Osteoblast (primary cell): Measurements from ENCODE around the gene GREB1. TPM values are rescaled to one million over a fixed set of nuclear protein-coding genes. Genes with fewer than 3 reads are reported as not detected.

Source experiments
- DNase-seq: peaks from one replicate; pipeline ENCODE4 v3.0.0; 2011; ENCODE audit warnings: low spot score, mixed read lengths; ENCODE audit not compliant: insufficient read length; ENCODE audit errors: missing footprints
- H2AFZ ChIP-seq: 2 replicates; pipeline ENCODE4 v1.6.0; 2011; ENCODE audit warnings: mild to moderate bottlenecking, low read length
- H3K27ac ChIP-seq: 2 replicates; pipeline ENCODE4 v1.5.1; 2011; ENCODE audit warnings: mild to moderate bottlenecking, low read depth, low read length, moderate library complexity
- H3K27me3 ChIP-seq: 2 replicates; pipeline ENCODE4 v1.6.0; 2012; ENCODE audit warnings: mild to moderate bottlenecking, control low read depth, inconsistent platforms, low read length, moderate library complexity; ENCODE audit not compliant: insufficient read depth
- H3K36me3 ChIP-seq: 2 replicates; pipeline ENCODE4 v1.5.1; 2011; ENCODE audit warnings: mild to moderate bottlenecking, low read length, control low read depth, moderate library complexity; ENCODE audit not compliant: insufficient read depth
- H3K4me1 ChIP-seq: 2 replicates; pipeline ENCODE4 v1.5.1; 2011; ENCODE audit warnings: mild to moderate bottlenecking, low read length, control low read depth, moderate library complexity; ENCODE audit not compliant: insufficient read depth
- H3K4me2 ChIP-seq: 2 replicates; pipeline ENCODE4 v1.6.0; 2011; ENCODE audit warnings: mild to moderate bottlenecking, low read length; ENCODE audit not compliant: insufficient read depth
- H3K4me3 ChIP-seq: fragments of 200-600 bp; sonication (generic); 3 replicates; pipeline ENCODE4 v1.5.1; 2012; ENCODE audit warnings: mild to moderate bottlenecking, low read length, inconsistent platforms; ENCODE audit not compliant: insufficient read depth
- H3K79me2 ChIP-seq: 2 replicates; pipeline ENCODE4 v1.6.0; 2012; ENCODE audit warnings: mild to moderate bottlenecking, low read length, control low read depth, inconsistent platforms; ENCODE audit not compliant: insufficient read depth
- H3K9me3 ChIP-seq: 2 replicates; pipeline ENCODE4 v1.5.1; 2011; ENCODE audit warnings: low read depth, low read length, control low read depth
- H4K20me1 ChIP-seq: 2 replicates; pipeline ENCODE4 v1.6.0; 2012; ENCODE audit warnings: mild to moderate bottlenecking, low read length, control low read depth; ENCODE audit not compliant: insufficient read depth
- CTCF ChIP-seq: IDR thresholded peaks from 2 replicates; pipeline ENCODE4 v1.5.1; 2011; ENCODE audit warnings: mild to moderate bottlenecking, low read depth, low read length, moderate library complexity; ENCODE audit errors: extremely low read depth
- total RNA-seq: library from RNA; depleted of rRNA; stranded (reverse); fragments of >200 nt; gene quantifications from 2 replicates; pipeline ENCODE4 v1.2.3, GENCODE V29; 2012

Gene GREB1
- total RNA-seq, 1 donor = 1.1 TPM

- H3K79me2 ChIP-seq = no peaks in the 10 kb centered on the region
- H2AFZ ChIP-seq = no peak overlapping the region
- H3K36me3 ChIP-seq = no peaks in the 10 kb centered on the region
- no peaks in the 10 kb centered on the region for H3K4me1 ChIP-seq
- H4K20me1 ChIP-seq = no peaks in the 10 kb centered on the region
- no peaks in the 10 kb centered on the region for H3K9me3 ChIP-seq
- no peak overlapping the region for H3K4me2 ChIP-seq
- H3K4me3 ChIP-seq = no peak overlapping the region
- no peak for TF ChIP-seq CTCF
- no peak for DNase-seq
- peaks cover 9% of the 10 kb centered on the region for H3K27me3 ChIP-seq
- no peak overlapping the region for H3K27ac ChIP-seq
These were observed 14.2 kb downstream of the GREB1 start for GRCh38 chr2:11547912-11548497.

GRCh38 chr2:11550302-11550701, 16.5 kb downstream of the GREB1 start:
- H3K79me2 ChIP-seq = no peaks in the 10 kb centered on the region
- no peak overlapping the region for H3K4me3 ChIP-seq
- DNase-seq = no peak
- H4K20me1 ChIP-seq = no peaks in the 10 kb centered on the region
- H3K36me3 ChIP-seq = no peaks in the 10 kb centered on the region
- no peak overlapping the region for H2AFZ ChIP-seq
- H3K4me1 ChIP-seq = no peaks in the 10 kb centered on the region
- H3K4me2 ChIP-seq = no peak overlapping the region
- peaks cover 24% of the 10 kb centered on the region for H3K27me3 ChIP-seq
- no peak overlapping the region for H3K27ac ChIP-seq
- no peak for TF ChIP-seq CTCF
- H3K9me3 ChIP-seq = no peaks in the 10 kb centered on the region

- Histone ChIP-seq H3K4me3 (no peak overlapping the region), H3K36me3 (no peaks in the 10 kb centered on the region), H3K9me3 (no peaks in the 10 kb centered on the region), H2AFZ (no peak overlapping the region), H3K79me2 (no peaks in the 10 kb centered on the region), H3K27me3 (peaks cover 29% of the 10 kb centered on the region), H4K20me1 (no peaks in the 10 kb centered on the region), H3K27ac (no peak overlapping the region), H3K4me2 (no peak overlapping the region), H3K4me1 (no peaks in the 10 kb centered on the region)
- no peak for DNase-seq
- no peak for TF ChIP-seq CTCF
These were observed 17.2 kb downstream of the GREB1 start for GRCh38 chr2:11550901-11551568.

DNA sequence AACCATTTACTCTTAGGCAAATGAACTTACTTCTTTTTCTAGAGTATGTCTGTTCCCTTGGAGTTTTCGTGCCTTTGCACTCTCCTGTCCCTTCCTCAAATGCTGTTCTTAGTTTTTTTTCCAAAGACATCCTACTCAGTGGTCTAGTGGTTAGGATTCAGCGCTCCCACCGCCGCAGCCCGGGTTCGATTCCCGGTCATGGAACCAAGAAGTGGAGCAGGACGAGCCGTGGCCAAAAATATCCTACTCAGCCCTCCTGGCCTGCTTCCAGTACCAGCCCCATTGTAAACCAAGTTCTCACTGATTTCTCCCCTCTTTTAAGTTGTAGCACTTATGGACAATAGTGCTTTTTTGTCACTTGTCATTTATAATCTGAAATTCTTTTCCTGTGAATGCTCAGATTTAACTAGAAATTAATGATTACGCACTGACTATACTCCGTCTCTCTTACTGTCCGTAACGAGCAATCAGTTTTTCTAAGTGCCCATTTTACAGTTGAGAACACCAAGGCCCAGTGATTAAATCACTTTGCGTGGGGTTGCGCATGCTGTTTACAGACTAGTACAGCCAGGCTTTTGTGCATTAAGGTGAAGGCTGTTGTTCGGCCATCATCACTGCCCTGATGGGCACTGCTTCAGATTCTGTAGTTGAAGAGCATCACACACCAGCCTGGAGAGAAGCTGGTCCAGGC, 17.9 kb downstream of the GREB1 start:
- Histone ChIP-seq H3K27me3 (peaks cover 36% of the 10 kb centered on the region), H3K4me2 (no peak overlapping the region), H3K36me3 (no peaks in the 10 kb centered on the region), H3K4me1 (no peaks in the 10 kb centered on the region), H2AFZ (no peak overlapping the region), H4K20me1 (no peaks in the 10 kb centered on the region), H3K27ac (no peak overlapping the region), H3K79me2 (no peaks in the 10 kb centered on the region), H3K9me3 (no peaks in the 10 kb centered on the region), H3K4me3 (no peak overlapping the region)
- TF ChIP-seq CTCF = no peak
- DNase-seq = no peak
